ENCODE data around the gene CORO2A.

DNA sequence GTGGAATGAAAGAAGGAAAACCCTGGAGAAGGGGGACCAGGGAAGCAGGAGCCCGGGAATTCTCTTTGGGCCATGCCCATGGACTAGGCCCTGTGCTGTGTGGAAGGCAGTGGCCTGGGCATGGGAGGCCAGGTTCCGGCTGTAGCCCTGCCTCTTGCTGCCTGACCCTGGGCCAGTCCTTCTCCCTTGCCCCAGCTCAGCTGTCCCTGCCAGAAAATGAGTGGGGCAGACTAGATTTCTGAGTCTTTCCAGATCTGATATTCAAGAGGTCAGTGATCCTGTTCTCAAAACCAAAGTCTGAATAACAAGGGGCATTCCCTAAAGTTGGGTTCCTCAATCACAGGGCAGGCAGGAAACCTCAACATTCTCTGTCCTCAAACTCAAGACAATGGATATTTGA lies 24.8 kb upstream of the CORO2A start:
- TF ChIP-seq, protein P1, sequence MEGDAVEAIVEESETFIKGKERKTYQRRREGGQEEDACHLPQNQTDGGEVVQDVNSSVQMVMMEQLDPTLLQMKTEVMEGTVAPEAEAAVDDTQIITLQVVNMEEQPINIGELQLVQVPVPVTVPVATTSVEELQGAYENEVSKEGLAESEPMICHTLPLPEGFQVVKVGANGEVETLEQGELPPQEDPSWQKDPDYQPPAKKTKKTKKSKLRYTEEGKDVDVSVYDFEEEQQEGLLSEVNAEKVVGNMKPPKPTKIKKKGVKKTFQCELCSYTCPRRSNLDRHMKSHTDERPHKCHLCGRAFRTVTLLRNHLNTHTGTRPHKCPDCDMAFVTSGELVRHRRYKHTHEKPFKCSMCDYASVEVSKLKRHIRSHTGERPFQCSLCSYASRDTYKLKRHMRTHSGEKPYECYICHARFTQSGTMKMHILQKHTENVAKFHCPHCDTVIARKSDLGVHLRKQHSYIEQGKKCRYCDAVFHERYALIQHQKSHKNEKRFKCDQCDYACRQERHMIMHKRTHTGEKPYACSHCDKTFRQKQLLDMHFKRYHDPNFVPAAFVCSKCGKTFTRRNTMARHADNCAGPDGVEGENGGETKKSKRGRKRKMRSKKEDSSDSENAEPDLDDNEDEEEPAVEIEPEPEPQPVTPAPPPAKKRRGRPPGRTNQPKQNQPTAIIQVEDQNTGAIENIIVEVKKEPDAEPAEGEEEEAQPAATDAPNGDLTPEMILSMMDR (IDR thresholded peaks at IDR 0.05): no peak
- no peak for TF ChIP-seq POLR2A (IDR thresholded peaks at IDR 0.05)
